Heart right ventricle (tissue), 16 donors: Measurements from ENCODE around the gene CCDC142. TPM values are rescaled to one million over a fixed set of nuclear protein-coding genes. Genes with fewer than 3 reads are reported as not detected.
A peak's percentile ranks its signal among the peaks of the same experiment; 100 is the strongest.

Experiments
- ATAC-seq, 8 donors: fragments of 200-7000 bp; cut with Tn5 transposase; one replicate each; pipeline ENCODE4 v1.9.1; 2020; ENCODE audit warnings: mild to moderate bottlenecking in 8 of 8, moderate library complexity in 8 of 8, moderate number of reproducible peaks in 1 of 8
- DNase-seq, 2 donors: peaks; one replicate each; pipeline ENCODE4 v3.0.0-alpha.2; 2020
- H3K27ac ChIP-seq, 10 donors: fragments of 200-600 bp; sonication (generic) in 2 of 10; one replicate each; pipeline versions ENCODE4 v1.5.0 to v1.8.0; 2020 to 2022; ENCODE audit warnings: mild to moderate bottlenecking in 3 of 10
- H3K27me3 ChIP-seq, 7 donors: fragments of 200-600 bp; one replicate each; pipeline ENCODE4 v1.8.0; 2021 to 2022; ENCODE audit warnings: mild to moderate bottlenecking in 2 of 7
- H3K36me3 ChIP-seq, 9 donors: fragments of 200-600 bp; sonication (generic) in 1 of 9; one replicate each; pipeline versions ENCODE4 v1.5.0 to v1.8.0; 2020 to 2022; ENCODE audit warnings: mild to moderate bottlenecking in 2 of 9
- H3K4me1 ChIP-seq, 9 donors: fragments of 200-600 bp; sonication (generic) in 1 of 9; one replicate each; pipeline versions ENCODE4 v1.5.0 to v1.8.0; 2020 to 2022; ENCODE audit warnings: mild to moderate bottlenecking in 4 of 9
- H3K4me3 ChIP-seq, 10 donors: fragments of 200-600 bp; sonication (generic) in 2 of 10; one replicate each; pipeline versions ENCODE4 v1.5.0 to v1.8.0; 2020 to 2022; ENCODE audit warnings: mild to moderate bottlenecking in 7 of 10, moderate library complexity in 2 of 10
- H3K9me3 ChIP-seq, 11 donors: fragments of 200-600 bp in 10 of 11; sonication (generic) in 2 of 11; one replicate each; pipeline versions ENCODE4 v1.5.0 to v1.8.0; 2013 to 2022; ENCODE audit warnings: mild to moderate bottlenecking in 2 of 11, control low read depth in 1 of 11, moderate library complexity in 1 of 11
- CTCF ChIP-seq, 9 donors: fragments of 200-600 bp; sonication (generic) in 2 of 9; IDR thresholded peaks; one replicate each; pipeline versions ENCODE4 v1.5.0 to v1.8.0; 2021 to 2022; ENCODE audit warnings: antibody characterized with exemption in 9 of 9, mild to moderate bottlenecking in 5 of 9, moderate library complexity in 1 of 9
- WGBS, 2 donors: extraction: QIAGEN DNeasy Blood & Tissue Kit; methylation state at CpG; one replicate each; pipeline ENCODE4 v1.1.7; 2013; ENCODE audit warnings: inconsistent platforms in 1 of 2; 5-methylcytosine and 5-hydroxymethylcytosine counted together
- intact Hi-C, 10 donors: fragments of 100-400 bp; cut with DNase I; formaldehyde crosslinking; loops; one replicate each; pipeline versions ENCODE4 v1.11.1 to v1.14.2; 2022
- polyA plus RNA-seq, 2 donors: library from polyadenylated mRNA; stranded (reverse); fragments of 200-250 nt; gene quantifications; one replicate each; pipeline ENCODE4 v1.2.3, GENCODE V29; 2013
- total RNA-seq, 10 donors: library from RNA; stranded (reverse); fragmentation: NEBNext Ultra II Directional in 3 of 10; extraction: Animal tissue kit (Norgen Biotek cat#: 25700) in 3 of 10; gene quantifications; one replicate each; pipeline versions ENCODE4 v1.2.1 to v1.2.4, GENCODE V29; 2021 to 2023
- donor health status: Arrhythmogenic right ventricular cardiomyopathy.
- donor health status: ischemic (EF 13 %, LVEDD 7.1; RV severe dilation, severe dysfunction).
- donor health status: healthy with polysubstance abuse.
- donor health status: DM: no; HTN: yes; CAD: no.
- donor health status: DM: no; HTN: no; CAD: no.
- donor health status: ischemic (EF 25% LVEDD 6.9; RV normal size, moderate dysfunction).
- donor health status: ischemic (EF 25% LVEDD 5.7; RV mildly dilated, moderate dysfunction).
- donor health status: healthy.
- donor health status: DM: yes; HTN: yes; CAD: no.
- donor health status: Ischemic cardiomyopathy.
- donor health status: ischemic (EF 35%, LVEDD 5.7; RV mildly dilated, moderate dysfunction).
- donor health status: nonischemic (EF 11% LVEDD 7.7; RV severe dilation, severe dysfunction).
- donor health status: DM: yes; HTN: yes; CAD: no.
- donor health status: PGD.
- donor health status: ischemic (EF 29% LVEDD 5.4; RV normal size, mild dysfunction).
- donor health status: nonischemic (EF 23%, LVEDD 6.1; RV moderate dilation, normal function).

The CCDC142 gene
- total and polyA plus RNA-seq, 12 donors = 2.3 to 13.2 (median 5.5) TPM

- Histone ChIP-seq H3K36me3 (no peaks in the 10 kb centered on the region), H3K27me3 (peaks cover 51 to 100% (median 98%) of the 10 kb centered on the region in 7 donors), H3K4me3 (peak overlapping the region; percentile 10 to 52 (median 44)), H3K4me1 (peaks cover 8 to 34% (median 29%) of the 10 kb centered on the region in 9 donors), H3K9me3 (no peaks in the 10 kb centered on the region), H3K27ac (no peak overlapping the region)
- TF ChIP-seq CTCF (IDR thresholded peaks at IDR 0.05) = no peak
- DNase-seq (peak; percentile 69 to 76), ATAC-seq (peak; percentile 69 to 90 (median 85))
- 2 to 3% methylated on average over 69 to 72 of the region's 72 CpGs for WGBS, 2 donors
- intact Hi-C loops = no loop called here
These were observed 33.3 kb upstream of the CCDC142 start for GRCh38 chr2:74515981-74516633.

GRCh38 chr2:74515271-74515980 is 32.6 kb upstream of the CCDC142 start:
- Histone ChIP-seq H3K36me3 (no peaks in the 10 kb centered on the region), H3K4me3 (peak overlapping the region; percentile 10 to 52 (median 44)), H3K27me3 (peaks cover 51 to 100% (median 100%) of the 10 kb centered on the region in 7 donors), H3K9me3 (no peaks in the 10 kb centered on the region), H3K4me1 (peaks cover 8 to 34% (median 29%) of the 10 kb centered on the region in 9 donors), H3K27ac (no peak overlapping the region)
- 4 to 6% methylated on average over 60 of the region's 60 CpGs for WGBS, 2 donors
- ATAC-seq = peak in 2 of 8 donors; percentile 9 to 15
- DNase-seq = no peak
- TF ChIP-seq CTCF (IDR thresholded peaks at IDR 0.05) = no peak
- intact Hi-C loops = no loop called here

- ATAC-seq = peak in 1 of 8 donors; percentile 5
These were observed 31.8 kb upstream of the CCDC142 start, which contains the start of gene TLX2 for GRCh38 chr2:74514368-74515270. Gene TLX2 (plus strand): TSS chr2:74514450. CDS start chr2:74514807, 357 bp downstream.

More at GRCh38 chr2:74514368-74515270, 31.8 kb upstream of the CCDC142 start, which contains the start of gene TLX2:
- Histone ChIP-seq H3K27me3 (peaks cover 51 to 100% (median 100%) of the 10 kb centered on the region in 7 donors), H3K9me3 (no peaks in the 10 kb centered on the region), H3K4me3 (peak within 1 kb of the TSS in 3 of 10 donors; percentile 14 to 51 (median 24)), H3K27ac (no peak within 1 kb of the TSS), H3K4me1 (peaks cover 8 to 34% (median 29%) of the 10 kb centered on the region in 9 donors), H3K36me3 (no peaks in the 10 kb centered on the region)
- intact Hi-C loops = no loop called here
- no peak for DNase-seq
- TF ChIP-seq CTCF (IDR thresholded peaks at IDR 0.05) = no peak
- WGBS, 2 donors = 2 to 4% methylated on average over 67 to 82 of the region's 82 CpGs
